Stimulated activated CD8-positive, alpha-beta memory T cell treated with anti-CD3 and anti-CD28 coated beads, Interleukin-4, amount 100 ng/mL, for 24 hours (primary cell): Measurements from ENCODE around the gene IL17RE.
"Not testable (repeated sequence)": the region's sequence is repeated elsewhere in the genome, so short reads cannot be mapped to it uniquely, and the experiment has no call there.

ENCODE experiments used
- DNase-seq: peaks from one replicate; pipeline ENCODE4 v3.0.0-alpha.2; 2020; ENCODE audit warnings: low read depth

Gene IL17RE

DNA sequence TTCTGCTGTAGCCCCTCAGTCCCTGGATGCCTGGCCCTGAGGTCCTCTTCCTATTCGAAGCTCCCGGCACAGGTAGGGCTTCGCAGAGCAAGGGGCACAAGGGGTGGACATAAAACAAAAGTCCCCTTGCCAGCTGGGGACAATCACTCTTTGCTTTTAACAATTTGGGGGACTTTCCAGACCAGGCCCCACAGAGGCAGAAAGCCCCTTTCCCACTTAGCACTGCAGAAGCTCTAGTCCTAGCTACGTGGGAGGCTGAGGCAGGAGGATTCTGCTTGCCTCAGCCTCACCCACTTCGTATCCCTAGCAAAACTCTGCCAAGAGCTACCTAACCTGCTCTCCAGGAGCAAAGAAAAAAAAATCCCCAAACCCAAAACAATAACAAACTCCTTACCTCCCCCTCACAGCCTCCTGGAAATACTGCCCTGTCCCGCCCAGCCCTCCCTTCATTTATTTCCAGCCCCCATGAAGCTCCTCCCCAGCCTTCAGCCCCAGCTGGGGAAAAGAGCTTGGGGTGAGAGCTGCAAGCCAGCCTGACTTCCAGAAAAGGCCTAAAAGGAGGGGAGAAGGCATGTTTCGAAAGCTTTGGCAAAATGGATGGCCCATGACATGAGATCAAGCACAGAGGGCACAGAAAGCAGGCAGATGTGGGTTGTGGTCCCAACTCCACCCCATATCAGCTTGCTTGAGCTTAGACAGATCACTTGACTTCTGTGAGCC, 22.7 kb upstream of the IL17RE start, which contains the start of gene CIDEC:
CIDEC (minus strand) TSS at position 424 of the 720 bp plus-strand sequence. CDS start 1,767 bp downstream, outside the sequence.
- no peak for DNase-seq

DNA sequence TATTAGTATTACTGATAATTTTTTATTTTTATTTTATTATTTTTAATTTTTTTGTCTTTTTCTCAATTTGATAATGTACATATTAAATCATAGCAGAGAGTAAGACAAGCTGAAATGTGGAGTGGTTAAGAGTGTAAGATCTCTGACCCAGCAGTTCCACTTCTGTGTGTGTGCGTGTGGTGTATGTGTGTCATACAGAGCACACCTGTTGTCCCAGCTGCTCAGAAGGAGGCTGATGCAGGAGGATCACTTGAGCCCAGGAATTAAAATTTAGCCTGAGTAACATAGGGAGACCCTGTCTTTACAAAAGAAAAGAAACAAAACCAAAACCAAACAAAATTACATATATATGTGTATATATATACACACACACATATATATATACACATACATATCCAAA, 21.2 kb upstream of the IL17RE start:
- DNase-seq = no peak

DNA sequence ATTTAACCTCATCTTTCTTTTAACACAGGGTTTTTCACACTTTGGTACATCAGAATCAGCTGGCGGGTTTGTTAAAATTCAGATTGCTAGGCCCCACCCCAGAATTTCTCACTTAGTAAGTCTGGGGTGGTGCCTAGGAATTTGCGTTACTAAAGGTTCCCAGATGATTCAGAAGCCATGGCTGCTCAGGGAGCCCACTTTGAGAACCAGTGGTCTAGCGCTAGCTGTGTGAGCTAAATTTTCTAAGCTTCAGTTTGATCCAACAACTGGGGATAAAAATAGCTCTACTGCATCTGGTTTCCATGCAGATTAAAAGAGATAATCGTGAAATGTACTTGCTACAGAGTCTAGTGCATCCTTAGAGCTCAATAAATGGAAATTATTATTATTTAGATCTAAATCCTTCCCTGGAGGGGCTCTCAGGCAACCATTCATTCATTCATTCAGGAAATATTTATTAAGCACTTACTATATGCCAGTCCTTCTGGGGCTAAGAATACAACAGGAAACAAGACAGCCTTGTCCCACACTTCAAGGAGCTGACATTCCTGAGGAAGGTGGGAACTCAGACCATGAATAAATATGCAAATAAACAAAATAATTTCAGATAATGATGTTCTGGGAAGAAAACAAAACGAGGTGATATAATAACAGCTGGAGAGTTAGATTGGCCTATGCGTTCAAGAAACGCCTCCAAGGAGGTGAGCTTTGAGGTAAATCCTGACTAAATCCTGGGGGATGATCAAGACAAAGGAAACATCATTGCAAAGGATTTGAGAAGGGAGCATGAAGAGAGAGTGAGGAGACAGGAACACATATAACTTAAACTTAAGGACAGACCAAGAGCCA, 18.7 kb upstream of the IL17RE start:
- DNase-seq = no peak

DNA sequence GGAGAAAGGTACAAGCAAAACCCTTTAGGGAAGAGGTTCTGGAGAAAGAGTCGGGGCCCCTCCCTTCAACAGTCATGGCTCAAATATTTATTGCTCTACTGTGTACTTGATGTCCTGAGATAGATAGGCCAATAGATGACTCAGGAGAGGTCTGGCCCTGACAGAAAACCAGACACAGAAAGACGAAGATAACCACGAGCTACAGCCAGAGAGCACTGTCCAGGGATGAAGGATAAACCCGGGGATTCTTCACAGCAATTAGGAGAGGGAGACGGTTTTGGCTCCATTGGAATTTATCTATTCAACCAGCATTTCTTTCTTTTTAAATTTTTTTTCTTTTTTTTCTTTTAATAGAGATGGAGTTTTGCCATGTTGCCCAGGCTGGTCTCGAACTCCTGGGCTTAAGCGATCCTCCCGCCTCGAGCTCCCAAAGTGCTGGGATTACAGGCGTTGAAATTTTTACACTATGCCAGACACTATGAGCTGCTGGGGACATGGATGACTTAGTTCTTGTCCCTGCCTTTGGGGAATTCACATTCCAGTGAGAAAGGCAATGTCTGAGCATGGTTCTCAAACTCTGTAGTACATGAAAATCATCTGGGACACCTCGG, 18.0 kb upstream of the IL17RE start:
- no peak for DNase-seq

DNA sequence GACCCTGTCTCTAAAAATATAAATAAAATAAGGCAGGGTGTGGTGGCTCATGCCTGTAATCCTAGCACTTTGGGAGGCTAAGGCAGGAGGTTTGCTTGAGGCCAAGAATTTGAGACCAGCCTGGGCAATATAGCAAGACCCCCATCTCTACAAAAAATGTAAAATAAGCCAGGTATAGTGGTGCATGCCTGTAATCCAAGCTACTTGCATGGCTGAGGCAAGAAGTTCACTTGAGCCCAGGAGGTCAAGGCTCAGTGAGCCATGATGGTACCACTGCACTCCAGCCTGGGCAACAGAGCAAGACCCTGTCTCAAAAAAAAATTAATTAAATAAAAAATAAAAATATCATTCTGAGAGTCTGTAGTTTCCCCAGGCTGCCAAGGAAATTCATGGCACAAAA, 16.3 kb upstream of the IL17RE start:
- DNase-seq = no peak

DNA sequence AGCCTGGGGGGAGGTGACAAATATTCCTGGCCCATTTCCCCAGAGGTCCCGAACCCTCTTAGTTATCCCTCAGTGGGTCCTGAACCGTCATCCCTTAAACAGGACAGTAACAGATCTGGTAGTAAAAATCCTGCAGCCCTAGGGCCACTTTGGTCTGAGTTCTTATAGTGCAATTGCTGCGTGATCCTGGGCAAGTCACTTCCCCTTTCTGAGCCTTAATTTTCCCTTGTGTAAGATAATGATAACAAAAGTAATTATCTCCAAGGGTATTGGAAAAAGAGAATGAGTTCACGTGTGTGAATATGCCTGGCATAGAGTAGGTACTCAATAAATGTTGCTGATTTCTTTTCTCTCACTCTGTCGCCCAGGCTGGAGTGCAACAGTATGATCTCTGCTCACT, 15.2 kb upstream of the IL17RE start:
- DNase-seq = no peak

DNA sequence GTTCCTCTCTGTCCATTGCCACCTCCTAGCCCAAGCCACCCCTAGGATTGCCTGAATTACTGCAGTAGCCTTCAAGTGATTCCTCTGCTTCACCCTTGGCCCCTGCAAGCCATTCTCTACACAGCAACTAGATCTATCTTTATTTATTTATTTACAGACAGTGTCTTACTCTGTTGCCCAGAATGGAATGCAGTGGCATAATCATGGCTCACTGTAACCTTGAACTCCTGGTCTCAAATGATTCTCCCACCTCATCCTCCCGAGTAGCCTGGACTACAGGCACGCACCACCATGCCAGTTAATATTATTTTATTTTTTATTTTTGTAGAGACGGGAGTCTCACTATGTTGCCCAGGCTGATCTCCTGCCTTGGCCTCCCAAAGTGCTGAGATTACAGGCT, 14.1 kb upstream of the IL17RE start:
- no peak for DNase-seq

DNA sequence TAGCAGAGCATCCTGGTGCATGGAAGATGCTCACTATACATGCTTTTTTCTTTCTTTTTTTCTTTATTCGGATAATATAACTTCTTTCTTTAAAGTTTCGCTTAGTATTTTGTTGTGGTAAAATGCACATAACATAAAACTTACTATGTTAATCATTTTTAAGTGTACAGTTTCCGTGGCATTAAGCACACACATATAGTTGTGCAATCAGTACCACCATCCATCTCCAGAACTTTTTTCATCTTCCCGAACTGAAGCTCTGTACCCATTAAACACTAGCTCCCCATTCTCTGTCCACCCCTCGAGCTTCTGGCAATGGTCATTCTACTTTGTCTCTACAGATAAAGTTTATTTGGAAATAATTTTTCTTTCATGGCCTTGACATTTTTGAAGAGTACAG, 13.2 kb upstream of the IL17RE start:
- no peak for DNase-seq

DNA sequence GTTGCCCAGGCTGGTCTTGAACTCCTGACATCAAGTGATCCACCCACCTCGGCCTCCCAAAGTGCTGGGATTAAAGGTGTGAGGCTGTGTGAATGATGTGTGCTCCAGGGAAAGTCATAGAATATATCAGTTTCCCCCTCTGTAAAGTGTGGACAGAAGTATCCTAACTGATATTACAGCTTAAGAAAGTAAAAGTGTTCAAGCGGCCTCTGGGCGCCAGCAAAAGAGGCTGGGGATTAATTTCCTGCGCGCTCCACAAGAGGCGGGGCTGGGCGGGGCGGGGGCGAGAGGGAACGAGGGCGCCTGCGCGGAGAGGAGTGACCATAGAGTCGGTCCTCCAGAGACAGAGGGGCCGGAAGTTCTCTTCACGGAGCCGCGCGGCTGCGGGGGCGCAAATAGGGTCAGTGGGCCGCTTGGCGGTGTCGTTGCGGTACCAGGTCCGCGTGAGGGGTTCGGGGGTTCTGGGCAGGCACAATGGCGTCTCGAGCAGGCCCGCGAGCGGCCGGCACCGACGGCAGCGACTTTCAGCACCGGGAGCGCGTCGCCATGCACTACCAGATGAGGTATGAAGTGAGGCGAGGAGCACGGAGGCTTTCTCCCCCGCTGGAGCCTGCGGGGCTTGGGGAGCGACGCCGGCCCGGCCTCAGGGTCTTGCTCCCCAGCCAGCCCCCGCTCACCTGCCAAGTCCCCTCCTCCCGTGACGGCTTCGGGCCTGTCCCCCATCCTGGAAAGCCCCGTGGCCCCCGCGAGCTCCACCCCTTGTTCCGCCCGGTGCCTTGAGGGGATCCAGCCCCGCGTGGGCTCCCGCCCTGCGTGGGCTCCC, 12.2 kb upstream of the IL17RE start, which contains the start of gene JAGN1:
JAGN1 (plus strand) TSS at position 362 of the 823 bp plus-strand sequence; CDS start at position 475, 113 bp downstream.
- DNase-seq = peak; percentile 84

DNA sequence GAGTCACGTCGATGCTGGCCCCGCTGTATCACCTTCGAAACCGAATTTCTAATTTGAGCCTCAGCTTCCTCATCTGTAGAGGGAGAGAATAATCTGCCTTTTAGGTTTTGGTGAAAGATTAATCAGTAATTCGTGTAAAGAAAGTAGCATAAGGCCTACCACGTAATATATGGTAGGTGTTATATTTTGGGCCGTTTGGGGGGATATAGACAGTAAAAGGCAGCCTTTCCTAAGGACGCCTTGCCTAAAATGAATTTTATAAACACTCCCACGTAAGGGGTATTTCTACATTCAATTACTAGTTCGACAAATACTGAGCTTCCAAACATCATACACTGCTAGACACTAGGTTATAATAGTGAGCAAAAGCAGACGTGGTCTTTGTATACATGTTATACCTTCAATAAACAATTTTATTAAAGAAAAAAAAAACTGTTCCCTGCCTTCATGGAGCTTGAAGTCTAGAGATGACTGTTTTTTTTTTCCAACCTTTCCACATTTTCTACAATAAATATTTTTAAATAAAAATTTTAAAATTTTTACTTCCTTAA, 11.5 kb upstream of the IL17RE start:
- DNase-seq = no peak

DNA sequence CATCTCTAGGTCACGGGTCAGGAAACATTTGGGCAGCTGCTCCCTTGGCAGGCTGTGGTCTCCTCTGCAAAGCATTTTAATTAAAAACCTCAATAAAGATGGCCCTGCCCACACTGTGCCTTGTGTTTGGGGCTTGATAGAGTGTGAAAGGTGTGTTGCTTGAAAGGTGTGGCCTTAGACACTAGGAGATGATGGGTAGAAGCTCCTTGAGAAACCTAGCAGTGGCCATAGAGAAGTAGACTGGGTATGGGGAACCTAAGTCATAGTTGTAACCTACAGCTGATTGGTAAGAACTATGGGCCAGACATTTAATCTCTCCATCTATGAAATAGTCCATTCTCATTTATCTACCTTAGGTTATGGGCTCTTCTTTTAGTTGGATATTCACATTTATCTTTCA, 8.9 kb upstream of the IL17RE start:
- no peak for DNase-seq

DNA sequence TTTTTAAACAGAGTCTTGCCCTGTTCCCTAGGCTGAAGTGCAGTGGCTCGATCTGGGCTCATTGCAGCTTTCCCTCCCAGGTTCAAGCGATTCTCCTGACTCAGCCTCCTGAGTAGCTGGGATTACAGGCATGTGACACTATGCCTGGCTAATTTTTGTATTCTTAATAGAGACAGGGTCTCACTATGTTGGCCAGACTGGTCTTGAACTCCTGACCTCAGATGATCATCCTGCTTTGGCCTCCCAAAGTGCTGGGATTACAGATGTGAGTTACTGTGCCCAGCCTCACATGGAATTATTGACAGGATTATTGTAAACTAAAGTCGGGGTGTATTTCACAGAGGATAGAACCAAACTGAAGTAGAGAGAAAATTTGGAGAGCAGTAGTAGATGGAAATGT, 6.9 kb upstream of the IL17RE start:
- not testable (repeated sequence) for DNase-seq

DNA sequence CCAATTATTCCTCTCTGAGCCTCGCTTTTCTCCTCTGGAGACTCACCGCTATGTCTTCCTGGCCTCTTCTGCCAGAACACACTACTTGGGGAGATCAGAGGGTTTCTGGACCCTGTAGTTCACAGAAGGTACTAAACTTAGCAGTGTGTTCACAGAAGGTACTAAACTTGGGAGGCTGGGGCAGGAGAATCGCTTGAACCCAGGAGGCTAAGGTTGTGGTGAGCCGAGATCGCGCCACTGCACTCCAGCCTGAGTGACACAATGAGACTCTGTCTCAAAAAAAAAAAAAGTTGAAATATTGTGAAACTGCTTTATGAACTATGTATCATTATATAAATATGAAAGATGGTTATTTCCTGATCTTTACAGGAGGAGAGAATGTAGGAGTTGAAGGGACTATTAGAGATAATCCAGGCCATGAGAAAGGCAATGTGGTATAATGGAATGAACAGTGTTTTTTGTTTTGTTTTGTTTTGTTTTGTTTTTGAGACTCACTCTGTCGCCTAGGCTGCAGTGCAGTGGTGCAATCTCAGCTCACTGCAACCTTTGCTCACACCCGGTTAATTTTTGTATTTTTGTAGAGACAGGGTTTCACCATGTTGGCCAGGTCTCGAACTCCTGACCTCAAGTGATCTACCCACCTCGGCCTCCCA, 5.8 kb upstream of the IL17RE start:
- DNase-seq = not testable (repeated sequence)

DNA sequence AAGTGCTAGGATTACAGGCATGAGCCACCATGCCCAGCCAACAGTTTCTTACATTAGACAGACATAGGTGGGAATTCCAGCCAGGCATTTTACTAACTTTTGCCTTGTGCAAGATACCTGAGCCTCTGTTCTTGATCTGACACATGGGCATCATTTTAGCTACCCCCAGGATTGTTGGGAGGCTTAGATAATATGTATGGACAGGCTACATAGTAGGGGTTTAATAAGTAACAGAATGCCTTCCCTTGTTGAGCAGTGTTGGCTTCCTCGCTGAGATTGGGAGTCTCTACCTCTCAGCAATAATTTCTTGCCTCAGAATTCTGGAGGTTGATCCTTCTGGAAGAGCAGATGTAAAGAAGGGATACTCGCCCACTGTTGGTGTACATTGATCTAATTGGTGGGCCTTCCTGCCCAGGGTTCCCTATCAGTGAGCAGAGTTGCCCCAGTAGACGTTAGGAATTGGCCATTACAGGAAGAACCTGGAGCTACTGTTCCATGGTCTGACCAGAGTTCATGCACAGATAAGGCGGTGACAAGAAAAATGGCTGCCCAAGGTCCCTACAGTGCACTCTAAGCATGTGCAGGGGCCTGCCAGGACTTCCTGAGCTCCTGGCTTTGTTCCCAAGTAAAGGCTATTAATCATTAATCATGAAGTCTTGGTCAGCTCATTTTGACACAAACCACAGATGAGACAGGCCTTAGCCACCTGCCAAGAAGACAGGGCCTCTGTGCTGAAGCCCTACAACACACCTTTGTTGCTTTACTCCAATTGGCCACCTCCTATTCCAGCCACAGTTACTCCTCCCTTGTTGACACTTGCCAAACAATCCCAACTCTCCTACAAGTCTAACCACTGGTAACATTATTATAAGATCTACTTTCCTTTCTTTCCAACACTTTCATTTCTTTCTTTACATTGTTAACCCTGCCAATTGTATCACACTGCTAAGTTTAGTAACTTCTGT, 5.0 kb upstream of the IL17RE start:
- DNase-seq = no peak

DNA sequence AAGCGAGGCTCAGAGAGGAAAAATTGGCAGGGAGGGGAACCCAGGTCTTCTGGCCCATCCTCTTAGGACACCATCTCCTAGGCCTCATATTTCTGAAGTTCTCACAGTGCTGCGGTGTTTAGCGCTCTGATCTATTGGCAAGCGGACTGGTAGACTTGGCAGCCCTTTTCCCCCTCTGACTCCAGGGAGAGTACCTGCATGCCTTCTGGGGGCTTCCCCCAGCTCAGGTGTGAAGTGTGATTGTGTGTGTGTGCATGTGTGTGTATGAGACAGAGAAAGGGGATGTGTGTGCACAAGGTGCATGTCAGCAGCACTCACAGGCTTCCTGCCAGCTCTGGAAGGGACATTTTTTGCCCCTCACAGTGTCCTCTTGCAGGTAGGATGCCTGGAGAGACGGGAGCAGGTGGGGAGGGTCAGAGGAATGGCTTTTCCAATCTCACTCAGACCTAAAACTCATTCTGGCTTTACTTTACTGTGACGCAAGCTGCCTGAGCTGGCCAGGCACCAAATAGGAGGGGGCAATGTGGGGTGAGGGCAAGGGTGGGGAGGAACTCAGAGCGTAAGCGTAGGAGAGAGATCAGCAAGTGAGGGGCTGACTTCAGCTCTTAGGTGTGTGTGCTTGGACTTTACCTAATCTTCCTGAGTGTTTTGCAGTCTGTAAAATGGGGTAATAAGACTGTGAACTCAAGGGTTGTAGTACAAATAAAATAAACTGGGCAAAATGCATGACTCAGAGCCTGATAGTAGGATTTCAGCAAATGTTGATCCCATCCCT, 4.0 kb upstream of the IL17RE start:
- DNase-seq = no peak

DNA sequence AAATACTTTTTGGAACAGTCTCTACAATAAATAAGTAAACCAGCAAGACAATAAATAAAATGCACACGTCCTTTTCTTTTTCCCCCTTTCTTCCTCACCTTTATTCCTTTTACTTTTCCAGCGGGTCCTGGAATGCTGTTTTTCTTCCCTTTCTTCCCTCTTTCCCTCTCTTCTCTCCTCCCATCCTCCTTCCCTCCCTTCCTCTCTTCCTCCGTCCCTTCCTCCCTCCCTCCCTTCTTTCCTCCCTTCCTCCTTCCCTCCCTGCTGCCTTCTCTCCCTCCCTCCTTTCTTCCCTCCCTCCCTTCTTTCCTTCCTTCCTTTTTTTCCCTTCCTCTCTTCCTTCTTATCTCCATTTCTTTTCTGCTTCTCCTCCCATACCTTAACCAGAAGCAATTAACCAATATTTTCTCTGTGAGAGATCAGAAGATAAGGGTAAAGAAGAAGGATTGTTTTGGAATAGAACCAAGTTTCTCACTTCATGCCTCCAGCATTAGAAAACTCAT, 3.3 kb upstream of the IL17RE start:
- DNase-seq = no peak

DNA sequence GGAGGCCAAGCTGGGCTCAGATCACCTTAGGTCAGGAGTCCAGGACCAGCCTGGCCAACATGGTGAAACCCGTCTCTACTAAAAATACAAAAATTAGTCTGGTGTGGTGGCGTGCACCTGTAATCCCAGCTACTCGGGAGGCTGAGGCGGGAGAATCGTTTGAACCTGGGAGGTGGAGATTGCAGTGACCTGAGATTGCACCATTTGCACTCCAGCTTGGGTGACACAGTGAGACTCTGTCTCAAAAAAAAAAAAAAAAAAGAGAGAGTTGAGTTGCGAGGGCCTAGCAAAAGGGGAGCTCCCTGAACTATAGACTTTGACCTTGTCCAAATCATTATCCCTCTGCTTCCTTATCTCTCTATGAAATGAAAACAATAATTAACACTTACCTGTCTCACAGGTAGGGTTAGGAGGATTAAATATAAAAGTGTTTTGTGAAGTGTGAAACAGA, 1.7 kb upstream of the IL17RE start:
- not testable (repeated sequence) for DNase-seq

DNA sequence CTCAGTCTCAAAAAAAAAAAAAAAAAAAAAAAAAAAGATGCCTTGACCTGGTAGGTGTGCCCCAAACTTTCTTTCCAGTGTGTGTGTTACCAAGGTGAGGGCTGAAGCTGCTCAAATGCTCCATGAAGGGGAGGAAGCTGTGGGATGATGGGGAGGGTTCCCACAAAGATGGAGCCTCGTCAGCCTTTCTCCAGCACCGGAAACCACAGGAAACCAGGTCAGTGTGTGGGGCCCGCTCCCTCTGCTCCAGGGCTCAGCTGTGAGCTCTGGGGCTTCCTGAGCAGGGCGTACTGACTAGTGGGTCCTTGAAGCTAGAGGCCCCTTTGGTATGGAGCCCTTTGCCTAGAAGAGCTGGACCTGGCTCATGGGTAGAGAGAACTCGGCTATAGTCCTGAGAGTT, 681 bp upstream of the IL17RE start:
- no peak for DNase-seq

DNA sequence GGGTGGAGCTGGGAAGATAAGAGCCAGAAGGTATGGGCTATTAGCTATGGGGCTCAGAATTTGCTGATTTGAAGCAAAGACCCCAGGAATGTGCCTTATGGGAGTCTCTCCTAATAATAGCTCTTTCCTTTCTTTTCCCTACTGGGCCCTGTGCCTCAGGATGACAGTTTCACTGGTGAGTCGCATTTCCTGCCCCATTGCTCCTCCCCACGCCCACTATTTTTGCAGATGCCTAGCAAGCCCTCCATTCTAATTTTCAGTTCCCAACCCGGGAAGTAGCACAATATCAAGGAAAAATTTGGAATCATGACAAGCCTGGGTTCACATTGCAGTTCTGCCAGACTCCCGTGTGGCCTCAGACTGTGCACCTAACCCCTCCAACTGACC, 583 bp downstream of the IL17RE start:
- DNase-seq = no peak
